ENCODE results near the gene ALG1.
"Not testable (repeated sequence)": the region's sequence is repeated elsewhere in the genome, so short reads cannot be mapped to it uniquely, and the experiment has no call there.

ALG1 gene

DNA sequence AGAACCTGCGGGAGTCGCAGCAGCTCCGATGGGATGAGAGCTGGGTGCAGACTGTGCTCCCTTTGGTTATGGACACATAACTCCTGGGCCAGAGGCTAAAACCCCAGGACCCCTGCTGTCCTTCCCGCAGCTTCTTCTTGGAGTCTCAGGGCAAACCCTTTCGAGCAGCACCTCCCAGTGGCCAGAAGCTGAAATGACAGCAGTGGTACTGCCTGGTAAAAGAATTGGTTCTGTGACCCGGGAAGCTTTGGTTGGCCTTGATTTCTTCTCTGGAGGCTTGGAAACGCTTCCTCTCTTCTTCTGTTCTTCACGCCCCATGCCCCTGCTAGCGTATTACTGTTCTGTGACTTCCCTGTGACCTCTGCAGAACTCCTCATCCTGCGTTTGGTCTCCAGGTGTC lies 13.2 kb downstream of the ALG1 start:
- H3K4me3 ChIP-seq (ENCODE audit: low read depth, low read length); DNase-seq (ENCODE audit: low read depth): not testable (repeated sequence)
- TF ChIP-seq, protein P1, sequence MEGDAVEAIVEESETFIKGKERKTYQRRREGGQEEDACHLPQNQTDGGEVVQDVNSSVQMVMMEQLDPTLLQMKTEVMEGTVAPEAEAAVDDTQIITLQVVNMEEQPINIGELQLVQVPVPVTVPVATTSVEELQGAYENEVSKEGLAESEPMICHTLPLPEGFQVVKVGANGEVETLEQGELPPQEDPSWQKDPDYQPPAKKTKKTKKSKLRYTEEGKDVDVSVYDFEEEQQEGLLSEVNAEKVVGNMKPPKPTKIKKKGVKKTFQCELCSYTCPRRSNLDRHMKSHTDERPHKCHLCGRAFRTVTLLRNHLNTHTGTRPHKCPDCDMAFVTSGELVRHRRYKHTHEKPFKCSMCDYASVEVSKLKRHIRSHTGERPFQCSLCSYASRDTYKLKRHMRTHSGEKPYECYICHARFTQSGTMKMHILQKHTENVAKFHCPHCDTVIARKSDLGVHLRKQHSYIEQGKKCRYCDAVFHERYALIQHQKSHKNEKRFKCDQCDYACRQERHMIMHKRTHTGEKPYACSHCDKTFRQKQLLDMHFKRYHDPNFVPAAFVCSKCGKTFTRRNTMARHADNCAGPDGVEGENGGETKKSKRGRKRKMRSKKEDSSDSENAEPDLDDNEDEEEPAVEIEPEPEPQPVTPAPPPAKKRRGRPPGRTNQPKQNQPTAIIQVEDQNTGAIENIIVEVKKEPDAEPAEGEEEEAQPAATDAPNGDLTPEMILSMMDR (IDR thresholded peaks at IDR 0.05; ENCODE audit: control insufficient read depth, extremely low read depth, insufficient read depth), result peak; percentile 59

DNA sequence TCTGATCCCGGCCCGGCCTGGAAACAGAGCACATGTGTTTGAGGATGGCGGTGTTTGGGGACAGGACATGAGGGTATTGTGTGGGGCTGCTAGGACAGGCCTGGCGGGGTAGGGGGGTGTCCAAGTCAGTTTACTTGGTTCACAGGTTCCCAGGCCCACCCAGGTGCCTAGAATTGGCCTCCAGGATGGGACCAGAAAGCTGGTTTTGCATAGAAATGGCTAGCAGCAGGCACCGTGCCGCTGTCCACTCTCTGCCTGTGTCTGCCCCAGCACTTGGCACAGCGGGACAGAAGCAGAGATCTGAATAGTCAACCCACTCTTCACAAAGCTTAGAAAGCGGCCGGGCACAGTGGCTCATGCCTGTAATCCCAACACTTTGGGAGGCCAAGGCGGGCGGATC lies 14.1 kb downstream of the ALG1 start:
- DNase-seq (ENCODE audit: low read depth), result not testable (repeated sequence)

DNA sequence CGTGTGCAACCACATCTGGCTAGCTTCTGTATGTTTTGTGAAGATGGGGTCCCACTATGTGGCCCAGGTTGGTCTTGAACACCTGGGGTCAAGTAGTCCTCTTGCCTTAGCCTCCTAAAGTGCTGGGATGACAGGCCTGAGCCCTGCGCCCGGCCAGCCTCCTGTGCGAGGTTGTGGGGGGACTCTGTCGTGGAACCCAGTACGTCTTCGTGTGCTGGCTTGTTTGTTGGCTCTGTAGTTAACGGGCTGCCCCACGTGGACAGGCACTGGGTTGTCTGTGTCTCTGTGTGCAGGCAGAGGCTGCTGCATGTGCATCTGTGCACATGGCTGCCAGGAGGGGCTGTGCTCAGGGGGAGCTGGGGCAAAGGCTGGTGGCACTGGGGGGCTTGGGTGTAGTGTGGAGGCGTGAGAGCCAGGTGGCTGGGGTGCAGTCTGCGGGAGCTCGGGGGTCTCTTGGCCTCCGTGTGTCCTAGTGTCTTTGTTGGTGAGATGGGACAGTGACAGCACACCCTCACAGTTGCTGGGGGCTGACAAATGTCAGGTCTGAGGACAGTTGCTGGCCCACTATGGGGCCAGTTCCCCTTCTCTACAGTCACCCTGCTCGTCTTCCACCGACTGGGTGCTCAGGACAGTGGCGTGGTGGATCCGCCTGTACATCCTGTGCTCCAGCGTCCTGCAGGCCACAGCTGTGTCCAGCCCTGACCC lies 16.6 kb downstream of the ALG1 start:
- H3K4me3 ChIP-seq (ENCODE audit: low read depth, low read length); DNase-seq (ENCODE audit: low read depth): not testable (repeated sequence)

More for the DNA sequence above, 14.1 kb downstream of the ALG1 start:
- H3K4me3 ChIP-seq (ENCODE audit: low read depth, low read length), result not testable (repeated sequence)

DNA sequence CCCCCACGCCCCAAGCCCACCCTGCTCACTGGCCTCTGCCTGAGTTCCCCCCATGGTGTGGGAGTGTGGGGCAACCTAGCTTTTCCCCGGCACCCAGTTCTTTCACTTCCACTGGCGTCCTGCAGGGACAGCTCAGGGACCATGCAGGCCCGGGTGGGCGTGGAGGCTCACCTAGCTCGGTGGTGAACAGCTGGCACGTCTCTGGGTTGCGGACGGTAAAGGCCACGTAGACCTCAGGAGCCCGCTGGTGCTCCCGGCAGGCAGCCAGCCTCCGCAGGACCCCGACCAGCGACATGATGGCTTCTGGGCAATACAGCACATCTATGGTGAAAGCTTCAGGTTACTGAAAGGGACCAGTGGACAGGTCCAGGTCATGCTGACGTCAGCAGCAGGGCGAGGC lies 17.3 kb downstream of the ALG1 start:
- DNase-seq (ENCODE audit: low read depth); H3K4me3 ChIP-seq (ENCODE audit: low read depth, low read length): not testable (repeated sequence)

DNA sequence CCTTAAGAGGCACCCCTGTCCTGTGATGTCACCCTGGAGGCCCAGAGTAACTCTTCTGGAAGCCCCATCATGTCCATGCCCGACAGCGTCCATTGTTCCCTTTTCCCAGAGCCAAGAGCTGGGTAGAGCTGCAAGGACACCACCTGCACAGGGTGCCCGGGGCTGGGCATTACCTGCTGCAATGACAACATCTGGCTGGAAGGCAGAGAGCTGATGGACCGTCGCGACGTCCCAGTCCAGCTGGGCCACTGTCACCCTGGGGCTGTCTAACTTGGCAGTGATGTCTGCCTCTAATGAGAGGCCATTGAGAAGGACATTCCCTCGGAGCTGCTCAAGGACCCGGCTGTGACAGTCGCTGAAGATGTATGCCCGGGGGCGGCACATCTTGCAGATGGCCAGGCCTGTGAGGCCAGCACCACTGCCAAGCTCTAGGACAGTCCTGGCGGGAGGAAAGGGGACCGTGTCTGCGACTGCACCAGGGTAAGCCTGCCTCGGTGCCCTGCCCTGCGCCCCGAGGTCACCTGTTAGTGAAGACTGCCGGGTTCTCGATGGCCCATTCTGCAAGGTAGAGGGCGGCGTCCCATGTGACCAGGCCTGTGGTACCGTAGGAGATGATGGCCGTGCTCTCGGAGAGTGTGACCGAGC lies 18.4 kb downstream of the ALG1 start:
- not testable (repeated sequence) for DNase-seq (ENCODE audit: low read depth); H3K4me3 ChIP-seq (ENCODE audit: low read depth, low read length)

DNA sequence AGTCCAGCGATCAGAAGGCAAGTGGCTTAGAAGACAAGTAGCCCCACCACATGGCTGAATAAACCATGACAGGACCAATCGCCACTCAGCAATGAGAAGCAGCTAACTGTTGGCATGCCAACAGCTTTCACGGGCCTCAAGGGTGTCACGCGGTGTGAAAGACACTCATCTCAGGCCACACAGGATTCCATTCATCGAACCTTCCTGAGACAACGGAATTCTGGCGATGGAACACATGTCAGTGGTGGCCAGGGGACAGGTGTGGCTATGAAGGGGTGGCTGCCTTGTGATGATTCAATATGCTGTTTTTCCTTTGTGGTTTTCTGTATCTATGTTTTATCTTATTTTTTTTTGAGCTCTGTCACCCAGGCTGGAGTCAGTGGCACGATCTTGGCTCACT lies 18.9 kb downstream of the ALG1 start:
- not testable (repeated sequence) for H3K4me3 ChIP-seq (ENCODE audit: low read depth, low read length); DNase-seq (ENCODE audit: low read depth)

DNA sequence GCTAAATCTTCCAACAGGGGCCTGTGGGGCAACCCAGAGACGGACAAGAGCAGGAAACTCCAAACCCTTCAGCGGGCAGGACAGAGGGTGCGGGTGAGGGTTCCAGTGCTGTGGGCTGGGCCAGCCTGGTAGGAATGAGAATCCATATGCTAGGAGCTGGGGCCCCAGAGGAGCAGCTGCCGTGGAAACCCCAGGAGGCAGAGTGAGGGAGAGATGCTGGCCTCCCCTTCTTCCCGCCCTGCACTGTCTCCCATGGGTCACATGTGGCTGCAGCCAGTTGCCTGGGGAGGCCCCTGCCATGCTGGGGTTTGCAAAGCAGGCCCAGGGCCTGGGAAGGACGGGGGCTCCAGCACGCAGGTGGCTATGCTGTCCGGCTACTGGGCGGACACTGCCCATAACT lies 21.4 kb downstream of the ALG1 start:
- DNase-seq (ENCODE audit: low read depth); H3K4me3 ChIP-seq (ENCODE audit: low read depth, low read length): not testable (repeated sequence)

DNA sequence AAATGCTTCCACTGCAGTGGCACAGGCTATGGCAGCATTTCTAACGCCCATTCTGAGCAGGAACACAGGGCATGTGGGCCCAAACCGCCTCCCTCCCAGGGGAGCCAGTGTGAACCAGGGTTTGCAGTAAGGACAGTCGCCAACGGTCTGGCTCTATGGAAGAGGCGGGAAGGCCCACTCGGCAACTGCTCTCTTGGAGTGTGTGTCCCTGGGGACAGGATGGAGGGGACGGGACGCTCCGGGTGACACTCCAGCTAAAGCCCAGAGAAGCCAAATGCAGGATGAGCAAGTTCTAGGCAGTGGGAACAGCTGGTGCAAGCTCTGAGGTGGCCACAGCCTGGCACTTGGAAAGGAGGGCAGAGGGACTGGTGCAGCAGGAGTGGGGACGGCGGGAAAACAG lies 22.1 kb downstream of the ALG1 start:
- H3K4me3 ChIP-seq (ENCODE audit: low read depth, low read length); DNase-seq (ENCODE audit: low read depth): not testable (repeated sequence)

DNA sequence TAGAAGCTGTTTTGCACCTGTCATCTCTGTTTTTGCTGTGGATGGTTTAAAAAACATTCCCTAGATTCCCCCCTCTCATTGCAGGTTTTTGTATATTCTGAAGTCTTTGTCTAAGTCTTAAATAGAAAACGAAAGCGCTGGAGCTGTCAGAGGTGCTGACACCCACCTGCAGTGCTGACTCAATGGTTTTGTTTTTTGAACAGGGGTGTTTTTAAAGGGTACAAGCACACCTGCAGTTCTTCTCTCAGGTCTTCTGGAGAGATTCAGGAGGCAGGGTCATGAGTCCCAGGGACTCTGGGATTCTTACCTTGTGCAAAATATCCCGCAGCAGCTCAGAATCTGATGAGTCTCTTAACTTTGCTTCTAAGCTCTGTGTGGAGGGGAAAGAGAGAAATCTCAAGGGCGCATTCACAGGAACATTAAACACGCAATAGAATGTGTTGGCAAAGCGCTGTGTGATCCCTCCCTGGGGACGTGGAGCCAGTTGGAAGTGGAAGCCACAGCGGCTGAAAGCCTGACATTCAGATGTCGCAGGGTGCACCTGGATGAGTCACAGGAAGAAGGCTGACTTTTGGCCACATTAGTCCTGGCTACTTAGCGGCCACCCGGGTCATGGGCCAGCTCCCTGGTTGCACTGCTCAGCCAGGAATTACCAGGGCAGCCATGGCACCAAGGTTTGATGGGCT lies 23.6 kb downstream of the ALG1 start:
- DNase-seq (ENCODE audit: low read depth); H3K4me3 ChIP-seq (ENCODE audit: low read depth, low read length): not testable (repeated sequence)

DNA sequence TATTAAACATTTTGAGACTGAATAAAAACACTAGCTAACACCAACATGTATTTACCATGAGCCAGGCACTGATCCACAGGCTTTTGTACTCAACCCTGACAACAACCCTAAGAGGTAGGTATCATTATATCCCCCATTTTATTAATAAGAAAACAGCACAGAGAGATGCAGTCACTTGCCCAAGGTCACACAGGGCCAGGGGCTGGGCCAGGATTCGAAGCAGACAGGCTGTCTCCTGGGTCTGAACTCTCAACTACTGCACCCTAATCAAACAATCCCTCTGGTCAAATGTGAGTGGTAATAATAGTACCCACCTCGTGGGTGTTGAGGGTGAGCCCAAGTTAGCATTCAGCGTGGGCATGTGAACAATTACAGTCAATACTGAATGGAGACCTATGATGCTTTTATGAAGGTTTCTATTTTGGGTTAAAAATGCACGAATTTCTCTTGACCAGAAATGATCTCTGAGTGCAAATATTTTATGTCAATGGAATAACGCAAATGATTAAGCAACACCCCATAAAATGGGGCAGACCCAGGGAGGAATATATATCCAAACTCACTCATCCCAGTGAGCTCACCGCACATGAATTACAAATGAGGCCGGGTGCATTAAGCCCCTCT lies 24.9 kb downstream of the ALG1 start:
- not testable (repeated sequence) for DNase-seq (ENCODE audit: low read depth)

DNA sequence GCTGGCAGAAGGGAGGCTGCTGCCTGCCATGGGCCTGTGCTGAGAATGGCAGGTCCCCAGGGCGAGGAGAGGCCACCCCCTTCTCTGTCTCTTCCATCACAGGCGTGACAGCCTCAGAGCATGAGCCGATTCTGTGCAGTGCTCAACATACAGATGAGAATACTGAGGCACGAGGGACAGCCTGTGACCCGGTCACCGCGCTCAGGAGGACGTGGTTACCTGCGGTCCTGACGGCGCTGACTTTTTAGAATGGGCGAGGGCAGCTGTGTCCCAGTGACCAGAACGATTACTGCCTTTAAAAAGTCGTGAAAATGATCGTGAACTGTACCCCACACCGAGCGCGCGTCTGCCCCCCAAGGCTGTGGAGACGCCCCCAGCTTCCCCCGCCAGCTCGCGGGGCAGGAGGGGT lies 25.4 kb downstream of the ALG1 start:
- peak overlapping the region; percentile 68 for H3K4me3 ChIP-seq (ENCODE audit: low read depth, low read length)
- not testable (repeated sequence) for DNase-seq (ENCODE audit: low read depth)

More for the DNA sequence above, 24.9 kb downstream of the ALG1 start:
- H3K4me3 ChIP-seq (ENCODE audit: low read depth, low read length), result peak overlapping the region; percentile 68

DNA sequence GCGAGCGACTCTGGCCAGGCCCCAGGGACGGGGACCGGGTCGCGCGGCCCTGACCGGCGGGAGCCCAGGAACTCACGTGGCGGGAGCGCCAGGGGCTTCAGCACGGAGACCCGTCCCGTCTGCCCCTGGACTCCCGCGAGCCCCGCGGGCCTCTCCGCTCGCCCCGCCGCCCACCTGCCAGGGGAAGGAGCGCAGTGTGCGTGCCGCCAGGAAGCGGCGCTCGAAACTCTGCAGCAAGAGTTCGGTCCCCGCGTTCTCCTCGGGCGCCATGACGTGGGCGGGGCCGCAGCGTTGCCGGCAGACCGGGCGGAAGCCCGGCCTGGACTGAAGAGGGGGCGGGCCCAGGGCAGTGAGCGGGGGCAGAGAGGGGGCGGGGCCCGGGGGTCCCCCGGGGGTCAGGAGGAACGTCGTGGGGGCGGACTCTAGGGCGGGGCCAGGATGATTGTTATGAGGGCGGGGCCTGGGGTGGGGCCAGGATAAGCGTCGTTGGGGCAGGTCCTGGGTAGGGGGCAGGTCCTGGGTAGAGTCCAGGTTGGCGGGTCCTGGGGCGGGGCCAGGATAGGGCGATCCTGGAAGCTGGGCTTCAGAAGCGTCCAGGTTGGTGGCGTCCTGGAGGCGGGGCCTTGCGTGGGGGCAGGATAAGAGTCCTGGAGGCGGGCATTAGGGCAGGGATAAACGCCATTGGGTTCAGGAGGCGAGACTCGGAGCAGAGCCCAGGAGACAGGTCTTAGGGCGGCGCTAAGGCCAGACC lies 26.0 kb downstream of the ALG1 start, which contains the start of gene EEF2KMT:
EEF2KMT (minus strand) TSS at position 326 of the 751 bp plus-strand sequence; CDS start at position 270, 56 bp downstream.
- peak; percentile 99 for DNase-seq (ENCODE audit: low read depth)
- H3K4me3 ChIP-seq (ENCODE audit: low read depth, low read length), result peak within 1 kb of the TSS; percentile 68
- TF ChIP-seq, protein P1 (IDR thresholded peaks at IDR 0.05; ENCODE audit: control insufficient read depth, extremely low read depth, insufficient read depth), result peak; percentile 28; the same call in 1 of the 2 replicates

DNA sequence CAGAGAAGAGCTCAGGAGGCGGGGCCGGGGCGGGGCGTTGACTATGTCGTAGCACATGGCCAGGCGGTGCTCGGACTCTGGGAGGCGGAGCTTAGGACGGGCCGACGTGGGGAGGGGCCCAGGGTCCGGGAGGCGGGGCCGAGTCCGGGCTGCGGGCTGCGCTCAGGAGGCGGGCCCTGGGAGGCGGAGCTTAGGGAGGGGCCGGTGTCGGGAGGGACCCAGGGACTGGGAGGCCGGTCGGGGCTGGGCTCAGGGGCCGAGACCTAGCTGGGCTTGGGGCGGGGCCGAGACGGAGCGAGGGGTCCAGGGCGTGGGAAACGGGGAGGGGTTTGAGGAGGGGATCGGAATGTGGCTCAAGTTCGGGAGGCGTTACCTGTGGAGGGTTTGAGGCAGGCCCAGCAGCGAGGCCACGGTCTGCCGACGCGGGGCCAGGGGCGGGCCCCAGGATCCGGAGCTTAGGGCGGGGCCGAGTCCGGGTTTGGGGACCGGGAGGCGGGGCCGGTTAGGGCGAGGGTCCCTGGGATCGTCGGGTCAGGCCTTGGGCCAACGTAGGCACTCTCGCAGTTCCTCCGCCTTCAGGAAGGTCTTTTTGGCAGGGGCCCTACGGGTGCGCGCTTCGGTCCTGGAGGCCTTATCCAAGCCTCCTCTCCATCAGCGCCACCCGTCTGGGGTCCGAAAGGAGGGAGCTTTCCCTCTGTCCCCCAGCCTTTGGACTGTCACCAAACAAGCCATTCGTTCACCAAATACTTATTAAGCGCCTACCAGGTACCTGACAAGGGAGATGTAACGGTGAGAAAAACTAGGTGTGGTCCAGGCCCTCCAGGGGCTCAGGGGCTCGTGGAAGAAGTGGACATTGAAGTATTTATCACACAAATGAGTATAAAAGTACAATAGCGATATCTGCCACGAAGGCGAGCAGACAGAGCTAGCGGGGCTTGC lies 26.8 kb downstream of the ALG1 start:
- peak; percentile 46 for DNase-seq (ENCODE audit: low read depth)
- H3K4me3 ChIP-seq (ENCODE audit: low read depth, low read length), result peak overlapping the region; percentile 54

DNA sequence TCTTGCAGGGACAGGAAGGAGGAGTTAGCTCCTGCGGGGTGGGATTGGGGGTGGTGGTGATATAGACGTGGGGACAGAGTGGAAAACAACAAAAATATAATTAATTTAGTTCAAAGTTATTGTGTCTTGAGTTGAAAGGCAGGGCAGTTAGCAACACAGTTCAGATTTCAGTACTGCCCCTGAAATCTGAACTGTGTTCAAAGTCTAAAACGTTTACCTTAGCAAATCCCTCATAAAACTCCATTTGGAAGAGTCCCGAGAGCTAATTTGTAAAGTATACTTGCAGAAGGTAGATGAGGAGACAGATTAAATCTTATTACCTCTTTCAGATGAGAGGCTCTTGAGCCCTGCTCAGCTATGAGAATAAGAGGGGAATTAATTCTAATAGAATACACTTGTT lies 27.5 kb downstream of the ALG1 start:
- peak overlapping the region; percentile 54 for H3K4me3 ChIP-seq (ENCODE audit: low read depth, low read length)
- DNase-seq (ENCODE audit: low read depth), result peak; percentile 23
